Testis (tissue), 2 donors: Measurements from ENCODE around the gene NOS3.

ENCODE experiments used
- POLR2A ChIP-seq: fragments of 450-650 bp; IDR thresholded peaks from one replicate; pipeline ENCODE4 v1.6.1; 2017; ENCODE audit warnings: antibody characterized with exemption, mild to moderate bottlenecking, moderate library complexity
- TF ChIP-seq, protein P1 (sequence below), 3 experiments: fragments of 450-650 bp in 2 of 3; fragments of 200-600 bp in 1 of 3; sonication (generic) in 1 of 3; IDR thresholded peaks; one replicate each; pipeline ENCODE4 v1.5.1; 2016 to 2019; ENCODE audit warnings: antibody characterized with exemption in 3 of 3, mild to moderate bottlenecking in 2 of 3, moderate library complexity in 1 of 3

DNA sequence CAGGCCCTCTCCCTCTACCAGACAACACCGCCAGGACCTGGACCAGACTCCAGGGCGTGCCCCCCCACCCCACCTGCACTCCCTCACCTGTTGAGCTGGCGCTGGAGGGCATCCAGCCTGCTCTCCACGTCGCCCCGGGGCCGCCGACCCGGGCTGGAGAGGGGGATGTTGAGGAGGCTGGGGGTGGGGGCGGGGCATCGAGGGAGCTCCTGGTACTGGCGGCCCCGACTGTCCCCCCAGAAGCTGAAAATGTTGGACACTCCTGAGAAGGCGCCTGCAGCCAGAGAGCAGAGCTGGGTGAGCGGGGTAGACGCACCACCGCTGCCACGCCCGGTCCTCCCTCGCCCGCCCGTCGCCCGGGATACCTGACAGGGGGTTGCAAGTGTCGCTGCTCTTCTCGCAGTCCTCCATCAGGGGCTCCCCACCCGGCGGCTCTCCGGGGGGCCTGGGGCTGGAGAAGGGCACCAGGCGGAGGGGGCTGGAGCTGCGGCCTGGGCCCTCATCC, 43.5 kb upstream of the NOS3 start:
- TF ChIP-seq, protein P1, sequence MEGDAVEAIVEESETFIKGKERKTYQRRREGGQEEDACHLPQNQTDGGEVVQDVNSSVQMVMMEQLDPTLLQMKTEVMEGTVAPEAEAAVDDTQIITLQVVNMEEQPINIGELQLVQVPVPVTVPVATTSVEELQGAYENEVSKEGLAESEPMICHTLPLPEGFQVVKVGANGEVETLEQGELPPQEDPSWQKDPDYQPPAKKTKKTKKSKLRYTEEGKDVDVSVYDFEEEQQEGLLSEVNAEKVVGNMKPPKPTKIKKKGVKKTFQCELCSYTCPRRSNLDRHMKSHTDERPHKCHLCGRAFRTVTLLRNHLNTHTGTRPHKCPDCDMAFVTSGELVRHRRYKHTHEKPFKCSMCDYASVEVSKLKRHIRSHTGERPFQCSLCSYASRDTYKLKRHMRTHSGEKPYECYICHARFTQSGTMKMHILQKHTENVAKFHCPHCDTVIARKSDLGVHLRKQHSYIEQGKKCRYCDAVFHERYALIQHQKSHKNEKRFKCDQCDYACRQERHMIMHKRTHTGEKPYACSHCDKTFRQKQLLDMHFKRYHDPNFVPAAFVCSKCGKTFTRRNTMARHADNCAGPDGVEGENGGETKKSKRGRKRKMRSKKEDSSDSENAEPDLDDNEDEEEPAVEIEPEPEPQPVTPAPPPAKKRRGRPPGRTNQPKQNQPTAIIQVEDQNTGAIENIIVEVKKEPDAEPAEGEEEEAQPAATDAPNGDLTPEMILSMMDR (IDR thresholded peaks at IDR 0.05), result no peak
- TF ChIP-seq POLR2A, result no peak
